ENCODE data around the gene DNAH14. TPM values are rescaled to one million over a fixed set of nuclear protein-coding genes. Genes with fewer than 3 reads are reported as not detected.
"Not testable (repeated sequence)": the region's sequence is repeated elsewhere in the genome, so short reads cannot be mapped to it uniquely, and the experiment has no call there.

The DNAH14 gene
- total RNA-seq, 1 experiment from 2014 or later, result 57.3 TPM

- no peak overlapping the region for H3K4me3 Mint-ChIP-seq (ENCODE audit: unreplicated experiment)
- Histone ChIP-seq H3K9me3 (no peaks in the 10 kb centered on the region), H3K4me1 (peaks cover 12% of the 10 kb centered on the region), H3K27me3 (replicated peaks; ENCODE audit: control insufficient read depth, insufficient read depth, low read length) (no peaks in the 10 kb centered on the region), H3K4me3 (ENCODE audit: low read depth, low read length) (no peak overlapping the region), H3K36me3 (ENCODE audit: control insufficient read depth, insufficient read depth, low read length) (no peaks in the 10 kb centered on the region)
- no peak for DNase-seq
- H3K4me1 Mint-ChIP-seq (ENCODE audit: low read depth, unreplicated experiment), result peaks cover 8% of the 10 kb centered on the region
- intact Hi-C loops (cut with micrococcal nuclease; ENCODE audit: unreplicated experiment), result no loop called here
- no peaks in the 10 kb centered on the region for H3K36me3 Mint-ChIP-seq (ENCODE audit: insufficient read depth, unreplicated experiment)
- H3K27me3 Mint-ChIP-seq (ENCODE audit: insufficient read depth, unreplicated experiment), result no peaks in the 10 kb centered on the region
- no peaks in the 10 kb centered on the region for H3K9me3 Mint-ChIP-seq (ENCODE audit: unreplicated experiment)
- no peak for TF ChIP-seq CTCF (IDR thresholded peaks at IDR 0.05; ENCODE audit: insufficient read depth in 1 of 2, low read depth in 1 of 2, low read length in 1 of 2, severe bottlenecking in 1 of 2, unreplicated experiment in 1 of 2)
- H3K27ac Mint-ChIP-seq (ENCODE audit: unreplicated experiment), result no peak overlapping the region
- BruUV-seq (replicated peaks), result no TSS peak
- ChIA-PET POLR2A (no interaction called here), CTCF (interaction anchor here (0.7 kb wide), 1 partner anchor 730 kb away, joined by 4 read pairs; the partner anchor contains the start of gene H3-3A)
These were observed 403.2 kb downstream of the DNAH14 start for GRCh38 chr1:225332686-225333085.

DNA sequence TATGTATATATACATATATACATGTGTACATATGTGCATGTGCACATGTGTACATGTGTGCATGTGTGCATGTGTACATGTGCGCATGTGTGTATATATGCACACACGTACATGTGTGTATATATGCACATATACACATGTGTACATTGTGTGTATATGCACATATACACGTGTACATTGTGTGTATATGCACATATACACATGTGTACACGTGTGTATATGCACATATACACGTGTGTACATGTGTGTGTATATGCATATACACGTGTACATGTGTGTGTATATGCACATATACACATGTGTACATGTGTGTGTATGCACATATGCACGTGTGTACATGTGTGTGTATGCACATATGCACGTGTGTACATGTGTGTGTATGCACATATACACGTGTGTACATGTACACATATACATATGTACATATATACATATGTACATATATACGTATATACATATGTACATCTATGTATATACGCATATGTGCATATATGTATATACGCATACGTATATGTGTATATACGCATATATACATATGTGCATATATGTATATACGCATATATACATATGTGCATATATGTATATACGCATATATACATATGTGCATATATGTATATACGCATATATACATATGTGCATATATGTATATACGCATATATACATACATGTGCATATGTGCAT is 405.8 kb downstream of the DNAH14 start:
- H3K4me1 Mint-ChIP-seq (ENCODE audit: low read depth, unreplicated experiment); H3K4me3 ChIP-seq (ENCODE audit: low read depth, low read length); H3K4me1 ChIP-seq; H3K27me3 ChIP-seq (replicated peaks; ENCODE audit: control insufficient read depth, insufficient read depth, low read length); intact Hi-C loops (cut with micrococcal nuclease; ENCODE audit: unreplicated experiment); H3K4me3 Mint-ChIP-seq (ENCODE audit: unreplicated experiment); H3K9me3 Mint-ChIP-seq (ENCODE audit: unreplicated experiment); H3K36me3 Mint-ChIP-seq (ENCODE audit: insufficient read depth, unreplicated experiment); CTCF ChIA-PET; BruUV-seq (replicated peaks); H3K27ac Mint-ChIP-seq (ENCODE audit: unreplicated experiment); DNase-seq; H3K27me3 Mint-ChIP-seq (ENCODE audit: insufficient read depth, unreplicated experiment); POLR2A ChIA-PET; H3K36me3 ChIP-seq (ENCODE audit: control insufficient read depth, insufficient read depth, low read length); H3K9me3 ChIP-seq: not testable (repeated sequence)

DNA sequence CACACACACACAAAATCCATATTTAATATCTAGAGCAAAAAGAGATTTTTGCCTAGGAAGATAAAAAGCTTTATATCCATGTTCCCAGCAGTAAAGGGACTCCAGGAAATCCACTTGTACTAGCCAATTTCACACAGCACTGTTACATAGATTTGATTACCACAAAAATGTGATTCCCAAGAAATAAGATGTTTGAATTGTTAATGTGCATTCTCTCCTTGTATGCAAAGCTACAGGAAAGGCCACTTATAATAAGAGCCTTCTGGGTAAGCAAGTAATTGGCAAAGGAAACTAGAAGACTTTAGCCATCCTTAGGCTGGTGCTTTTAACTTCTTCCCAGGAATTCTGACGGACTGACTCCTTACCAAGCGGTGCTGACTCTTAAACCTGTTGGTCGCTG is 409.1 kb downstream of the DNAH14 start:
- no peak overlapping the region for H3K27ac Mint-ChIP-seq (ENCODE audit: unreplicated experiment)
- H3K4me3 Mint-ChIP-seq (ENCODE audit: unreplicated experiment), result no peak overlapping the region
- H3K27me3 Mint-ChIP-seq (ENCODE audit: insufficient read depth, unreplicated experiment), result no peaks in the 10 kb centered on the region
- H3K9me3 Mint-ChIP-seq (ENCODE audit: unreplicated experiment), result no peaks in the 10 kb centered on the region
- ChIA-PET CTCF (no interaction called here), POLR2A (no interaction called here)
- BruUV-seq (replicated peaks), result no TSS peak
- no peak for TF ChIP-seq CTCF (IDR thresholded peaks at IDR 0.05; ENCODE audit: insufficient read depth in 1 of 2, low read depth in 1 of 2, low read length in 1 of 2, severe bottlenecking in 1 of 2, unreplicated experiment in 1 of 2)
- H3K27me3 ChIP-seq (replicated peaks; ENCODE audit: control insufficient read depth, insufficient read depth, low read length), result no peaks in the 10 kb centered on the region
- no peak for DNase-seq
- H3K4me3 ChIP-seq (ENCODE audit: low read depth, low read length), result no peak overlapping the region
- intact Hi-C loops (cut with micrococcal nuclease; ENCODE audit: unreplicated experiment), result no loop called here
- H3K36me3 ChIP-seq (ENCODE audit: control insufficient read depth, insufficient read depth, low read length), result no peaks in the 10 kb centered on the region
- no peaks in the 10 kb centered on the region for H3K4me1 Mint-ChIP-seq (ENCODE audit: low read depth, unreplicated experiment)
- H3K9me3 ChIP-seq, result no peaks in the 10 kb centered on the region
- no peaks in the 10 kb centered on the region for H3K4me1 ChIP-seq
- no peaks in the 10 kb centered on the region for H3K36me3 Mint-ChIP-seq (ENCODE audit: insufficient read depth, unreplicated experiment)

DNA sequence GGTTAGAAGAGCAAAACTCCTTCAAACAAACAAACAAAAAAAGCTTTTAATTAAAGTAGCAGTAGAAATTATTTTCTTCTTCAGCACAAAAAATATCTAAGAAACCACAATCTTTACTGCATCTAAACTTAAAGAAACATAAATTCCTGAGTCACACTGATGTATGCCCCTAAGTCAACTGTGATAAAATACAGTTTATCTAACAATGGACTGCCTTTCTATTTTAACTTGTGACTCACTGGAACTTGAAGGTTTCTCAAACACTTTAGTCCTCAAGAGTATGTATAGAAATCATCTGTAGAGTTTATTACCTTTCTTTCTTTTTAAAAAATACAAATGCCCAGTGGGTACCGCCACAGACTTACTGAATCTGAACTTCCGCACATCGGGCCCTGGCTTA is 412.2 kb downstream of the DNAH14 start:
- no peaks in the 10 kb centered on the region for H3K4me1 ChIP-seq
- no peak for TF ChIP-seq CTCF (IDR thresholded peaks at IDR 0.05; ENCODE audit: insufficient read depth in 1 of 2, low read depth in 1 of 2, low read length in 1 of 2, severe bottlenecking in 1 of 2, unreplicated experiment in 1 of 2)
- no TSS peak for BruUV-seq (replicated peaks)
- no peaks in the 10 kb centered on the region for H3K36me3 ChIP-seq (ENCODE audit: control insufficient read depth, insufficient read depth, low read length)
- ChIA-PET POLR2A (no interaction called here), CTCF (no interaction called here)
- H3K9me3 ChIP-seq, result no peaks in the 10 kb centered on the region
- intact Hi-C loops (cut with micrococcal nuclease; ENCODE audit: unreplicated experiment), result no loop called here
- Mint-ChIP-seq H3K4me3 (ENCODE audit: unreplicated experiment) (no peak overlapping the region), H3K27me3 (ENCODE audit: insufficient read depth, unreplicated experiment) (no peaks in the 10 kb centered on the region), H3K36me3 (ENCODE audit: insufficient read depth, unreplicated experiment) (no peaks in the 10 kb centered on the region), H3K27ac (ENCODE audit: unreplicated experiment) (no peak overlapping the region), H3K4me1 (ENCODE audit: low read depth, unreplicated experiment) (no peaks in the 10 kb centered on the region), H3K9me3 (ENCODE audit: unreplicated experiment) (no peaks in the 10 kb centered on the region)
- no peak overlapping the region for H3K4me3 ChIP-seq (ENCODE audit: low read depth, low read length)
- DNase-seq, result no peak
- H3K27me3 ChIP-seq (replicated peaks; ENCODE audit: control insufficient read depth, insufficient read depth, low read length), result no peaks in the 10 kb centered on the region

All from Caco-2 (cell line).